Measurements from ENCODE around the gene GRHPR.
"Not testable (repeated sequence)": the region's sequence is repeated elsewhere in the genome, so short reads cannot be mapped to it uniquely, and the experiment has no call there.

The GRHPR gene

GRCh38 chr9:37423508-37423907 is 1.0 kb downstream of the GRHPR start:
- DNase-seq (ENCODE audit: low spot score), result no peak

GRCh38 chr9:37424204-37424685 is 1.7 kb downstream of the GRHPR start:
- no peak for DNase-seq (ENCODE audit: low spot score)

- no peak for DNase-seq (ENCODE audit: low spot score)
These were observed 2.3 kb downstream of the GRHPR start for GRCh38 chr9:37424686-37425297.

GRCh38 chr9:37425298-37425752 is 2.8 kb downstream of the GRHPR start:
- DNase-seq (ENCODE audit: low spot score), result no peak

GRCh38 chr9:37426431-37426830 is 3.9 kb downstream of the GRHPR start:
- not testable (repeated sequence) for DNase-seq (ENCODE audit: low spot score)

- DNase-seq (ENCODE audit: low spot score), result no peak
These were observed 4.3 kb downstream of the GRHPR start for GRCh38 chr9:37426846-37427245.

GRCh38 chr9:37428345-37428744 is 5.8 kb downstream of the GRHPR start:
- no peak for DNase-seq (ENCODE audit: low spot score)

- DNase-seq (ENCODE audit: low spot score), result no peak
These were observed 7.2 kb downstream of the GRHPR start for GRCh38 chr9:37429441-37430285.

- DNase-seq (ENCODE audit: low spot score), result peak; percentile 50
These were observed 8.5 kb downstream of the GRHPR start for GRCh38 chr9:37430841-37431597.

- DNase-seq (ENCODE audit: low spot score), result no peak
These were observed 9.5 kb downstream of the GRHPR start for GRCh38 chr9:37432020-37432419.

GRCh38 chr9:37433867-37434371 is 11.4 kb downstream of the GRHPR start:
- no peak for DNase-seq (ENCODE audit: low spot score)

GRCh38 chr9:37436540-37436939 is 14.0 kb downstream of the GRHPR start:
- DNase-seq (ENCODE audit: low spot score), result no peak

GRCh38 chr9:37437010-37437409 is 14.5 kb downstream of the GRHPR start:
- no peak for DNase-seq (ENCODE audit: low spot score)

- peak; percentile 65 for DNase-seq (ENCODE audit: low spot score)
These were observed 15.1 kb downstream of the GRHPR start for GRCh38 chr9:37437621-37438020.

- no peak for DNase-seq (ENCODE audit: low spot score)
These were observed 15.9 kb downstream of the GRHPR start for GRCh38 chr9:37438359-37438758.

GRCh38 chr9:37441776-37442370 is 19.4 kb downstream of the GRHPR start:
- no peak for DNase-seq (ENCODE audit: low spot score)

GRCh38 chr9:37442556-37442955 is 20.1 kb downstream of the GRHPR start:
- DNase-seq (ENCODE audit: low spot score), result no peak

- DNase-seq (ENCODE audit: low spot score), result no peak
These were observed 21.1 kb downstream of the GRHPR start for GRCh38 chr9:37443566-37443965.

- DNase-seq (ENCODE audit: low spot score), result no peak
These were observed 22.4 kb downstream of the GRHPR start for GRCh38 chr9:37444890-37445289.

- no peak for DNase-seq (ENCODE audit: low spot score)
These were observed 23.3 kb downstream of the GRHPR start for GRCh38 chr9:37445832-37446231.

- DNase-seq (ENCODE audit: low spot score), result peak; percentile 80
These were observed 23.9 kb downstream of the GRHPR start for GRCh38 chr9:37446401-37446800.

GRCh38 chr9:37447111-37447510 is 24.6 kb downstream of the GRHPR start:
- no peak for DNase-seq (ENCODE audit: low spot score)
